Naive thymus-derived CD4-positive, alpha-beta T cell (primary cell): Measurements from ENCODE around the gene RASA3. TPM values are rescaled to one million over a fixed set of nuclear protein-coding genes. Genes with fewer than 3 reads are reported as not detected.
A peak's percentile ranks its signal among the peaks of the same experiment; 100 is the strongest.

Experiments
- ATAC-seq: fragments of 150-1000 bp; cut with Tn5 transposase; 2 replicates; pipeline ENCODE4 v1.10.0; 2021; ENCODE audit warnings: mild to moderate bottlenecking, moderate library complexity
- CTCF ChIA-PET: fragments of 350-600 bp; sonication (Branson Sonifier 250); formaldehyde crosslinking; loops from one replicate; lab custom pipeline; 2021; ENCODE audit warnings: antibody characterized with exemption; lab: Charles Lee
- POLR2A ChIA-PET: fragments of 350-600 bp; sonication (Branson Sonifier 250); formaldehyde crosslinking; loops from one replicate; lab custom pipeline; 2021; ENCODE audit warnings: antibody characterized with exemption, inconsistent platforms; lab: Charles Lee
- DNase-seq, 9 donors: peaks; one replicate each; pipeline versions ENCODE4 v3.0.0 to v3.0.0-alpha.2; 2020 to 2022; ENCODE audit warnings: mixed read lengths in 1 of 9
- H3K27ac ChIP-seq: one replicate; pipeline ENCODE4 v1.7.0; 2013; ENCODE audit warnings: mild to moderate bottlenecking, low read depth, low read length, moderate library complexity
- H3K27me3 ChIP-seq, 2 donors: one replicate each; pipeline ENCODE4 v1.7.0; 2013; ENCODE audit warnings: low read length in 2 of 2, mild to moderate bottlenecking in 2 of 2, moderate library complexity in 2 of 2; ENCODE audit not compliant: control insufficient read depth in 2 of 2, insufficient read depth in 2 of 2
- H3K36me3 ChIP-seq, 3 experiments: 1 replicate in 2 of 3; 2 replicates in 1 of 3; pipeline ENCODE4 v1.7.0; 2013; ENCODE audit warnings: low read length in 3 of 3, mild to moderate bottlenecking in 3 of 3, moderate library complexity in 1 of 3; ENCODE audit not compliant: insufficient read depth in 3 of 3, control insufficient read depth in 2 of 3
- H3K4me1 ChIP-seq, 2 donors: one replicate each; pipeline ENCODE4 v1.7.0; 2013; ENCODE audit warnings: low read length in 2 of 2, mild to moderate bottlenecking in 2 of 2, moderate library complexity in 1 of 2; ENCODE audit not compliant: control insufficient read depth in 2 of 2, insufficient read depth in 2 of 2
- H3K4me3 ChIP-seq: 2 replicates; pipeline ENCODE4 v1.7.0; 2013; ENCODE audit warnings: mild to moderate bottlenecking, low read length
- H3K9me3 ChIP-seq, 3 experiments: 1 replicate in 2 of 3; 2 replicates in 1 of 3; pipeline ENCODE4 v1.7.0; 2013; ENCODE audit warnings: low read length in 3 of 3; ENCODE audit not compliant: control insufficient read depth in 2 of 3
- H3K27ac Mint-ChIP-seq, 9 donors: one replicate each; pipeline ENCODE4 v1.8.0; 2020 to 2022; ENCODE audit warnings: mixed read lengths in 9 of 9, mild to moderate bottlenecking in 8 of 9, moderate library complexity in 5 of 9, inconsistent platforms in 2 of 9
- H3K27me3 Mint-ChIP-seq, 5 donors: one replicate each; pipeline ENCODE4 v1.8.0; 2021 to 2022; ENCODE audit warnings: mixed read lengths in 5 of 5, mild to moderate bottlenecking in 1 of 5
- H3K36me3 Mint-ChIP-seq, 5 donors: one replicate each; pipeline ENCODE4 v1.8.0; 2020 to 2022; ENCODE audit warnings: mixed read lengths in 5 of 5, mild to moderate bottlenecking in 3 of 5, inconsistent platforms in 1 of 5
- H3K4me1 Mint-ChIP-seq, 7 donors: one replicate each; pipeline ENCODE4 v1.8.0; 2020 to 2022; ENCODE audit warnings: mixed read lengths in 7 of 7, mild to moderate bottlenecking in 3 of 7, inconsistent platforms in 1 of 7
- H3K4me3 Mint-ChIP-seq, 10 donors: one replicate each; pipeline ENCODE4 v1.8.0; 2020 to 2022; ENCODE audit warnings: mild to moderate bottlenecking in 10 of 10, mixed read lengths in 10 of 10, moderate library complexity in 6 of 10, inconsistent platforms in 2 of 10
- H3K9me3 Mint-ChIP-seq, 11 donors: one replicate each; pipeline ENCODE4 v1.8.0; 2020 to 2022; ENCODE audit warnings: mixed read lengths in 11 of 11, mild to moderate bottlenecking in 4 of 11, inconsistent platforms in 1 of 11, moderate library complexity in 1 of 11
- intact Hi-C, 2 donors: fragments of 100-400 bp; cut with micrococcal nuclease; formaldehyde crosslinking; loops; one replicate each; pipeline ENCODE4 v1.15.1; 2023
- polyA plus RNA-seq, 2 donors: library from polyadenylated mRNA; unstranded; fragments of 300-500 nt; fragmentation: Illumina TruSeq; gene quantifications; one replicate each; pipeline ENCODE4 v1.2.3, GENCODE V29; 2021
- total RNA-seq, 6 experiments: library from RNA in 5 of 6; stranded (reverse) in 5 of 6; gene quantifications; 1 replicate in 5 of 6; 2 replicates in 1 of 6; pipeline ENCODE4 v1.2.3 and lab custom pipeline; 2021 to 2026

The RASA3 gene
- total and polyA plus RNA-seq, 7 experiments from 2014 or later = 109 to 227 (median 195) TPM

- peaks cover 71 to 93% (median 85%) of the 10 kb centered on the region in 7 donors for H3K4me1 Mint-ChIP-seq
- ATAC-seq (no peak), DNase-seq (peak in 1 of 9 donors; percentile 12)
- Histone ChIP-seq H3K4me1 (peaks cover 92 to 96% of the 10 kb centered on the region in 2 donors), H3K4me3 (peak overlapping the region; percentile 31), H3K27me3 (no peaks in the 10 kb centered on the region), H3K36me3 (peaks cover 0 to 30% (median 0%) of the 10 kb centered on the region in 3 experiments), H3K27ac (peak overlapping the region; percentile 36), H3K9me3 (no peaks in the 10 kb centered on the region)
- peaks cover 0 to 9% (median 0%) of the 10 kb centered on the region in 11 donors for H3K9me3 Mint-ChIP-seq
- H3K27ac Mint-ChIP-seq = peak overlapping the region in 8 of 9 donors; percentile 73 to 96 (median 92)
- ChIA-PET CTCF (interaction anchor here (1.3 to 2.2 kb wide), 4 partner anchors 10 to 101 kb away, joined by 3 to 7 read pairs (median 3); no protein-coding TSS in a partner anchor), POLR2A (interaction anchor here (1.0 to 13.0 kb wide), 8 partner anchors 9 to 101 kb away, joined by 3 to 137 read pairs (median 4); no protein-coding TSS in a partner anchor)
- peaks cover 0 to 3% (median 0%) of the 10 kb centered on the region in 5 donors for H3K27me3 Mint-ChIP-seq
- peaks cover 18 to 53% (median 29%) of the 10 kb centered on the region in 5 donors for H3K36me3 Mint-ChIP-seq
- intact Hi-C loops = no loop called here
- H3K4me3 Mint-ChIP-seq = peak overlapping the region; percentile 47 to 88 (median 76)
These were observed 6.8 kb downstream of the RASA3 start for GRCh38 chr13:114125589-114125988.

GRCh38 chr13:114124921-114125320, 7.5 kb downstream of the RASA3 start:
- H3K27ac Mint-ChIP-seq = peak overlapping the region; percentile 73 to 96 (median 92)
- peaks cover 0 to 9% (median 0%) of the 10 kb centered on the region in 11 donors for H3K9me3 Mint-ChIP-seq
- peaks cover 18 to 54% (median 31%) of the 10 kb centered on the region in 5 donors for H3K36me3 Mint-ChIP-seq
- H3K27ac ChIP-seq = peak overlapping the region; percentile 53
- H3K4me3 Mint-ChIP-seq = peak overlapping the region; percentile 58 to 88 (median 78)
- no peaks in the 10 kb centered on the region for H3K27me3 ChIP-seq
- peaks cover 69 to 94% (median 88%) of the 10 kb centered on the region in 7 donors for H3K4me1 Mint-ChIP-seq
- H3K4me3 ChIP-seq = peak overlapping the region; percentile 42
- ChIA-PET POLR2A (interaction anchor here (1.0 to 13.0 kb wide), 6 partner anchors 10 to 101 kb away, joined by 3 to 137 read pairs (median 5); no protein-coding TSS in a partner anchor), CTCF (interaction anchor here (1.4 kb wide), 1 partner anchor 11 kb away, joined by 3 read pairs; no protein-coding TSS in a partner anchor)
- ATAC-seq (peak; percentile 64), DNase-seq (peak in 8 of 9 donors; percentile 67 to 87 (median 80))
- intact Hi-C loops = loop anchor here in 1 of 2 donors (1.0 kb wide), 1 partner anchor 15 kb away; no protein-coding TSS in a partner anchor
- H3K27me3 Mint-ChIP-seq = peaks cover 0 to 5% (median 0%) of the 10 kb centered on the region in 5 donors
- H3K36me3 ChIP-seq = peaks cover 0 to 24% (median 0%) of the 10 kb centered on the region in 3 experiments
- no peaks in the 10 kb centered on the region for H3K9me3 ChIP-seq
- peaks cover 90 to 95% of the 10 kb centered on the region in 2 donors for H3K4me1 ChIP-seq

GRCh38 chr13:114124431-114124830, 8.0 kb downstream of the RASA3 start:
- H3K27ac ChIP-seq = peak overlapping the region; percentile 53
- no peaks in the 10 kb centered on the region for H3K9me3 ChIP-seq
- CTCF ChIA-PET = interaction anchor here (1.4 kb wide), 1 partner anchor 11 kb away, joined by 3 read pairs; no protein-coding TSS in a partner anchor
- H3K27ac Mint-ChIP-seq = peak overlapping the region; percentile 73 to 96 (median 92)
- H3K4me1 Mint-ChIP-seq = peaks cover 65 to 90% (median 84%) of the 10 kb centered on the region in 7 donors
- DNase-seq (peak in 1 of 9 donors; percentile 7), ATAC-seq (no peak)
- intact Hi-C loops = loop anchor here in 1 of 2 donors (1.0 kb wide), 1 partner anchor 14 kb away; no protein-coding TSS in a partner anchor
- H3K9me3 Mint-ChIP-seq = peaks cover 0 to 9% (median 0%) of the 10 kb centered on the region in 11 donors
- peak overlapping the region; percentile 58 to 88 (median 78) for H3K4me3 Mint-ChIP-seq
- peaks cover 0 to 24% (median 0%) of the 10 kb centered on the region in 3 experiments for H3K36me3 ChIP-seq
- POLR2A ChIA-PET = interaction anchor here (1.0 to 13.0 kb wide), 5 partner anchors 11 to 20 kb away, joined by 3 to 137 read pairs (median 6); no protein-coding TSS in a partner anchor
- H3K4me3 ChIP-seq = peak overlapping the region; percentile 42
- no peaks in the 10 kb centered on the region for H3K27me3 ChIP-seq
- peaks cover 0 to 5% (median 0%) of the 10 kb centered on the region in 5 donors for H3K27me3 Mint-ChIP-seq
- H3K36me3 Mint-ChIP-seq = peaks cover 18 to 49% (median 31%) of the 10 kb centered on the region in 5 donors
- peaks cover 85 to 91% of the 10 kb centered on the region in 2 donors for H3K4me1 ChIP-seq

GRCh38 chr13:114123876-114124275, 8.5 kb downstream of the RASA3 start:
- no peaks in the 10 kb centered on the region for H3K27me3 ChIP-seq
- peak overlapping the region; percentile 53 for H3K27ac ChIP-seq
- DNase-seq = peak in 1 of 9 donors; percentile 8
- ChIA-PET POLR2A (interaction anchor here (1.2 to 13.0 kb wide), 3 partner anchors 11 to 17 kb away, joined by 3 to 137 read pairs (median 6); no protein-coding TSS in a partner anchor), CTCF (interaction anchor here (0.8 kb wide), 1 partner anchor 362 kb away, joined by 3 read pairs; no protein-coding TSS in a partner anchor)
- Mint-ChIP-seq H3K27me3 (peaks cover 0 to 5% (median 0%) of the 10 kb centered on the region in 5 donors), H3K27ac (peak overlapping the region in 7 of 9 donors; percentile 76 to 96 (median 92)), H3K36me3 (peaks cover 18 to 46% (median 31%) of the 10 kb centered on the region in 5 donors), H3K4me1 (peaks cover 65 to 90% (median 83%) of the 10 kb centered on the region in 7 donors), H3K4me3 (peak overlapping the region in 7 of 10 donors; percentile 45 to 84 (median 75)), H3K9me3 (peaks cover 0 to 9% (median 0%) of the 10 kb centered on the region in 11 donors)
- no peak overlapping the region for H3K4me3 ChIP-seq
- intact Hi-C loops = loop anchor here in 1 of 2 donors (1.0 kb wide), 1 partner anchor 14 kb away; no protein-coding TSS in a partner anchor
- ATAC-seq = no peak
- no peaks in the 10 kb centered on the region for H3K9me3 ChIP-seq
- peaks cover 86 to 90% of the 10 kb centered on the region in 2 donors for H3K4me1 ChIP-seq
- H3K36me3 ChIP-seq = peaks cover 0 to 24% (median 0%) of the 10 kb centered on the region in 3 experiments

GRCh38 chr13:114123448-114123847, 9.0 kb downstream of the RASA3 start:
- Mint-ChIP-seq H3K9me3 (peaks cover 0 to 9% (median 0%) of the 10 kb centered on the region in 11 donors), H3K27ac (peak overlapping the region; percentile 42 to 99 (median 92)), H3K4me1 (peaks cover 65 to 90% (median 83%) of the 10 kb centered on the region in 7 donors), H3K27me3 (peaks cover 0 to 5% (median 0%) of the 10 kb centered on the region in 5 donors), H3K4me3 (peak overlapping the region; percentile 5 to 79 (median 72)), H3K36me3 (peaks cover 18 to 43% (median 31%) of the 10 kb centered on the region in 5 donors)
- no peak for ATAC-seq
- Histone ChIP-seq H3K4me3 (no peak overlapping the region), H3K27ac (peak overlapping the region; percentile 51), H3K36me3 (peaks cover 0 to 21% (median 0%) of the 10 kb centered on the region in 3 experiments), H3K9me3 (no peaks in the 10 kb centered on the region), H3K27me3 (no peaks in the 10 kb centered on the region), H3K4me1 (peaks cover 85 to 90% of the 10 kb centered on the region in 2 donors)
- ChIA-PET CTCF (interaction anchor here (0.8 kb wide), 1 partner anchor 362 kb away, joined by 3 read pairs; no protein-coding TSS in a partner anchor), POLR2A (interaction anchor here (0.7 to 13.0 kb wide), 5 partner anchors 11 to 175 kb away, joined by 3 to 137 read pairs (median 3); no protein-coding TSS in a partner anchor)
- peak in 2 of 9 donors; percentile 6 to 9 for DNase-seq
- intact Hi-C loops = no loop called here
